OCI-LY7 (cell line): ENCODE data around the gene PRR30. TPM values are rescaled to one million over a fixed set of nuclear protein-coding genes. Genes with fewer than 3 reads are reported as not detected.

ENCODE experiments used
- BruUV-seq: library from RNA; stranded (reverse); fragments of 400-500 nt; replicated peaks from 2 replicates; lab custom pipeline; 2021; lab: Mats Ljungman, UMichigan
- CTCF ChIA-PET: fragments of 300-600 bp; sonication (Branson Sonifier 250); formaldehyde crosslinking; loops from one replicate; lab custom pipeline; 2022; ENCODE audit warnings: antibody characterized with exemption; ENCODE audit not compliant: unreplicated experiment; lab: Charles Lee
- POLR2A ChIA-PET: fragments of 300-600 bp; sonication (Branson Sonifier 250); formaldehyde crosslinking; loops from one replicate; lab custom pipeline; 2022; ENCODE audit warnings: antibody characterized with exemption; lab: Charles Lee
- DNase-seq: peaks from one replicate; pipeline ENCODE4 v3.0.0-alpha.2; 2015; ENCODE audit warnings: low spot score
- H2AFZ ChIP-seq: fragments of 200-600 bp; sonication (generic), shearing (Covaris generic); 2 replicates; pipeline ENCODE4 v1.6.1; 2014; ENCODE audit warnings: mild to moderate bottlenecking, antibody characterized with exemption, low read length, moderate library complexity
- H3K27ac ChIP-seq: fragments of 200-600 bp; sonication (generic); 2 replicates; pipeline ENCODE4 v1.5.1; 2014; ENCODE audit warnings: mixed run types, low read depth, mild to moderate bottlenecking, moderate library complexity, low read length, inconsistent platforms; ENCODE audit not compliant: poor library complexity, severe bottlenecking
- H3K36me3 ChIP-seq: fragments of 200-600 bp; sonication (generic); 2 replicates; pipeline ENCODE4 v1.6.1; 2014; ENCODE audit warnings: mild to moderate bottlenecking, antibody characterized with exemption, low read length, moderate library complexity, mixed read lengths; ENCODE audit not compliant: insufficient read depth
- H3K4me1 ChIP-seq: fragments of 200-600 bp; sonication (generic); 2 replicates; pipeline ENCODE4 v1.5.1; 2014; ENCODE audit warnings: mild to moderate bottlenecking, low read length; ENCODE audit not compliant: insufficient read depth, poor library complexity, severe bottlenecking
- H3K4me2 ChIP-seq: fragments of 200-600 bp; sonication (generic); 2 replicates; pipeline ENCODE4 v1.6.1; 2014; ENCODE audit warnings: mild to moderate bottlenecking, low read length
- H3K4me3 ChIP-seq: fragments of 200-600 bp; sonication (generic); 2 replicates; pipeline ENCODE4 v1.5.1; 2014; ENCODE audit warnings: mild to moderate bottlenecking, low read depth, low read length; ENCODE audit not compliant: poor library complexity, severe bottlenecking
- H3K79me2 ChIP-seq: fragments of 200-600 bp; sonication (generic); 2 replicates; pipeline ENCODE4 v1.6.1; 2016; ENCODE audit warnings: low read depth, mild to moderate bottlenecking, low read length, moderate library complexity, mixed read lengths; ENCODE audit not compliant: insufficient read depth
- H3K9me2 ChIP-seq: fragments of 200-600 bp; sonication (generic); 2 replicates; pipeline ENCODE4 v1.6.1; 2016; ENCODE audit warnings: mild to moderate bottlenecking, low read length, mixed read lengths; ENCODE audit not compliant: insufficient read depth
- H3K9me3 ChIP-seq: fragments of 200-600 bp; sonication (generic); 2 replicates; pipeline ENCODE4 v1.6.1; 2014; ENCODE audit warnings: mild to moderate bottlenecking, mixed run types, low read length, mixed read lengths
- H4K20me1 ChIP-seq: fragments of 200-600 bp; sonication (generic); 2 replicates; pipeline ENCODE4 v1.6.1; 2014; ENCODE audit warnings: mild to moderate bottlenecking, antibody characterized with exemption, low read length, moderate library complexity, mixed read lengths; ENCODE audit not compliant: insufficient read depth
- EZH2phosphoT487 ChIP-seq: fragments of 200-600 bp; sonication (generic); IDR thresholded peaks from 2 replicates; pipeline ENCODE4 v1.6.1; 2018; ENCODE audit warnings: low read depth, borderline replicate concordance, mild to moderate bottlenecking, mixed run types, antibody characterized with exemption, low read length, moderate library complexity, mixed read lengths
- intact Hi-C: fragments of 100-400 bp; cut with micrococcal nuclease; formaldehyde crosslinking; loops from one replicate; pipeline ENCODE4 v1.10.0; 2022; ENCODE audit not compliant: unreplicated experiment
- total RNA-seq, 2 experiments: library from RNA; depleted of rRNA in 1 of 2; stranded (reverse); fragments of >200 nt in 1 of 2; shearing (Covaris generic) in 1 of 2; gene quantifications; 2 replicates each; pipeline ENCODE4 v1.2.3, GENCODE V29; 2014 to 2022
- TF ChIP-seq, protein P1 (sequence below): fragments of 200-600 bp; sonication (generic); conservative IDR thresholded peaks from 2 replicates; pipeline ENCODE4 v1.5.1; 2014; ENCODE audit warnings: mild to moderate bottlenecking, antibody characterized with exemption, low read length, moderate library complexity, mixed read lengths

Gene PRR30
- total RNA-seq, 2 experiments from 2014 or later = not detected

DNA sequence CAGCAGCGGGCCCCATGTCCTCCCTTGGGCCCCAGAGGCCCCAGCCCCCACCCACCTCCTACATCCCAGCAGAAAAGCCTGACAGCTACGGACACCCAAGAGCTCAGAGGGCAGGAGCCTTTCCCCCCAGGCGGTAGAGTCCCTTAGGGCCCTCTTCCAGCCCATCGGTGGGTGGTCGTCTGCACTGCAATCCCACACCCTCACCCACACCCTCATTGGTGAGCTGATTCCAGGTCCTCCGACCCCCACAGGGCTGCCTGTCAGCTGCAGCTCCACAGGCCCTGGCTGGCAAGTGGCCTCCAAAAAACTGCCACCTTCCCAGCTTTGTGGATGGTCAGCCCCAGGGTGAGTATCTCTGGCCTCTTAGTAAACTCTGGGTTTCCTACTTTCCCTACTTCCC lies 20.1 kb upstream of the PRR30 start:
- DNase-seq = no peak
- Histone ChIP-seq H2AFZ (no peak overlapping the region), H3K79me2 (no peaks in the 10 kb centered on the region), H3K4me3 (no peak overlapping the region), H3K4me1 (peaks cover 34% of the 10 kb centered on the region), H3K27ac (no peak overlapping the region), H3K9me3 (peaks cover 13% of the 10 kb centered on the region; the same call in 1 of the 2 replicates), H3K4me2 (no peak overlapping the region), H4K20me1 (no peaks in the 10 kb centered on the region), H3K36me3 (peaks cover 5% of the 10 kb centered on the region; the same call in 1 of the 2 replicates), H3K9me2 (no peaks in the 10 kb centered on the region)
- BruUV-seq = no TSS peak
- CTCF ChIA-PET = no interaction called here
- no peak for TF ChIP-seq EZH2phosphoT487
- TF ChIP-seq, protein P1, sequence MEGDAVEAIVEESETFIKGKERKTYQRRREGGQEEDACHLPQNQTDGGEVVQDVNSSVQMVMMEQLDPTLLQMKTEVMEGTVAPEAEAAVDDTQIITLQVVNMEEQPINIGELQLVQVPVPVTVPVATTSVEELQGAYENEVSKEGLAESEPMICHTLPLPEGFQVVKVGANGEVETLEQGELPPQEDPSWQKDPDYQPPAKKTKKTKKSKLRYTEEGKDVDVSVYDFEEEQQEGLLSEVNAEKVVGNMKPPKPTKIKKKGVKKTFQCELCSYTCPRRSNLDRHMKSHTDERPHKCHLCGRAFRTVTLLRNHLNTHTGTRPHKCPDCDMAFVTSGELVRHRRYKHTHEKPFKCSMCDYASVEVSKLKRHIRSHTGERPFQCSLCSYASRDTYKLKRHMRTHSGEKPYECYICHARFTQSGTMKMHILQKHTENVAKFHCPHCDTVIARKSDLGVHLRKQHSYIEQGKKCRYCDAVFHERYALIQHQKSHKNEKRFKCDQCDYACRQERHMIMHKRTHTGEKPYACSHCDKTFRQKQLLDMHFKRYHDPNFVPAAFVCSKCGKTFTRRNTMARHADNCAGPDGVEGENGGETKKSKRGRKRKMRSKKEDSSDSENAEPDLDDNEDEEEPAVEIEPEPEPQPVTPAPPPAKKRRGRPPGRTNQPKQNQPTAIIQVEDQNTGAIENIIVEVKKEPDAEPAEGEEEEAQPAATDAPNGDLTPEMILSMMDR = no peak
- POLR2A ChIA-PET = interaction anchor here (0.6 to 1.1 kb wide), 2 partner anchors 15 to 25 kb away, joined by 4 to 5 read pairs; partner anchors contain the start of gene PREB
- intact Hi-C loops = no loop called here

DNA sequence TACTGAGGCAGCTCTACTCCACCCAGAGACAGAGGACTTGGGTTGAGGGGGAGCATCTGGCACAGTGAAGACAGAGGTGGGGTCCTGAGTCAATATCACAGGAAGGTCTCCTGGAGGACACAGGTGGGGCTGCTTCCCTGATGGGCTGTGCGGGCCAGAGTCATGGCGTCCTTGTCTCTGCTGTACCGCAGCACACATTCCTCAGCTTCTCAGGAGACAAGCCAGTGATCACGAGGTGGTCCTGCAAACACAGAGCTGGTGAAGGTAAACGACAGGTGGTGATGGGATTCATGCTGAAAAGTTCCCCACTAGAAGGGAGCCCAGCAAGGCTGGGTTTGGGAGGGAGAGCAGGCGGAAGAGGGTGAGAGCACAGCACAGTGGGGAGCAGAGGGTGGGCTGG lies 19.3 kb upstream of the PRR30 start:
- Histone ChIP-seq H4K20me1 (no peaks in the 10 kb centered on the region), H3K36me3 (peaks cover 5% of the 10 kb centered on the region; the same call in 1 of the 2 replicates), H3K9me3 (peaks cover 13% of the 10 kb centered on the region; the same call in 1 of the 2 replicates), H3K4me2 (no peak overlapping the region), H3K79me2 (no peaks in the 10 kb centered on the region), H3K27ac (no peak overlapping the region), H3K4me3 (no peak overlapping the region), H3K9me2 (no peaks in the 10 kb centered on the region), H2AFZ (no peak overlapping the region), H3K4me1 (peaks cover 31% of the 10 kb centered on the region)
- CTCF ChIA-PET = no interaction called here
- BruUV-seq = no TSS peak
- TF ChIP-seq EZH2phosphoT487 = no peak
- TF ChIP-seq, protein P1 = no peak
- DNase-seq = no peak
- intact Hi-C loops = no loop called here
- POLR2A ChIA-PET = interaction anchor here (1.1 kb wide), 1 partner anchor 16 kb away, joined by 5 read pairs; no protein-coding TSS in a partner anchor

DNA sequence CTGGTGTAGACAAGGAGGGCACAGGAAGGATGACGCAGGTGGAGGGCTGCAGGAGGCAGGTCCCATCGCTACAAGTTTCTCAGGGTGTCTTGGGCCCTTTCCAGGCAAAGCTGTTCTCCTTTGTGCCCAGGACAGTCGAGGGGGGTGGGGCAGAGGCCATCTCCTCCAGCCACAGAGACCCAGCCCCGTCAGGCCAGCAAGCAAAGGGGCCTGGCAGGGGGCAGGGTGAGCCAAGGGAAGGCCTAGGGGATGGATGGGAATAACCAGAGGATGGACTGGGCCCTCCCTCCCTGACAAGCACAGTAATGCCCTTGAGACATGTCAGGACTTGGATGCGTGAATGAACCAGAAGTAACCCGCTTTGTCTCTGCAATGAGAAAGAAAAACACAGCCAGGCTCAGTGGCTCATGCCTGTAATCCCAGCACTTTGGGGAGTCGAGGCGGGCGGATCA lies 15.9 kb upstream of the PRR30 start:
- no peaks in the 10 kb centered on the region for H3K79me2 ChIP-seq
- no peaks in the 10 kb centered on the region for H3K9me2 ChIP-seq
- H4K20me1 ChIP-seq = no peaks in the 10 kb centered on the region
- intact Hi-C loops = no loop called here
- no peak overlapping the region for H3K27ac ChIP-seq
- H3K4me2 ChIP-seq = no peak overlapping the region
- H3K4me1 ChIP-seq = peaks cover 39% of the 10 kb centered on the region
- no peaks in the 10 kb centered on the region for H3K9me3 ChIP-seq
- ChIA-PET POLR2A (no interaction called here), CTCF (no interaction called here)
- H3K4me3 ChIP-seq = no peak overlapping the region
- no TSS peak for BruUV-seq
- DNase-seq = no peak
- no peak for TF ChIP-seq EZH2phosphoT487
- TF ChIP-seq, protein P1 = no peak
- no peaks in the 10 kb centered on the region for H3K36me3 ChIP-seq
- no peak overlapping the region for H2AFZ ChIP-seq
